ENCODE data around the gene CRELD1. TPM values are rescaled to one million over a fixed set of nuclear protein-coding genes. Genes with fewer than 3 reads are reported as not detected.

Gene CRELD1
- total RNA-seq, 4 donors from 2014 or later: 10.8 to 17.0 (median 13.8) TPM

- intact Hi-C loops (cut with DNase I): loop anchor here (10.0 kb wide), 1 partner anchor 67 kb away; no protein-coding TSS in a partner anchor
Observed at GRCh38 chr3:9947025-9947995, 13.7 kb downstream of the CRELD1 start.

GRCh38 chr3:9948586-9948985, 15.0 kb downstream of the CRELD1 start:
- intact Hi-C loops (cut with DNase I): loop anchor here (10.0 kb wide), 1 partner anchor 66 kb away; no protein-coding TSS in a partner anchor
- no peak for DNase-seq
- 90 to 93% methylated on average over 2 of the region's 3 CpGs for WGBS, 2 donors
- Histone ChIP-seq H3K4me1 (peaks cover 18 to 52% (median 20%) of the 10 kb centered on the region in 3 donors), H3K9me3 (no peaks in the 10 kb centered on the region), H3K27ac (no peak overlapping the region), H3K36me3 (peaks cover 0 to 27% (median 0%) of the 10 kb centered on the region in 3 donors), H3K4me3 (no peak overlapping the region), H3K27me3 (peaks cover 0 to 3% (median 0%) of the 10 kb centered on the region in 4 donors)
- TF ChIP-seq CTCF (IDR thresholded peaks at IDR 0.05): no peak
- no peak for TF ChIP-seq POLR2A (IDR thresholded peaks at IDR 0.05)

More at GRCh38 chr3:9947025-9947995, 13.7 kb downstream of the CRELD1 start:
- H3K27me3 ChIP-seq: peaks cover 0 to 3% (median 0%) of the 10 kb centered on the region in 4 donors
- DNase-seq: no peak
- H3K9me3 ChIP-seq: no peaks in the 10 kb centered on the region
- peak overlapping the region; percentile 42 to 75 (median 66) for H3K4me3 ChIP-seq
- H3K4me1 ChIP-seq: peaks cover 18 to 49% (median 19%) of the 10 kb centered on the region in 3 donors
- 38 to 73% methylated on average over 14 of the region's 86 CpGs for WGBS, 2 donors
- peak overlapping the region; percentile 76 to 92 (median 86) for H3K27ac ChIP-seq
- peak in 5 of 6 experiments; percentile 51 to 90 (median 75) for TF ChIP-seq CTCF (IDR thresholded peaks at IDR 0.05)
- TF ChIP-seq POLR2A (IDR thresholded peaks at IDR 0.05): no peak
- peaks cover 0 to 40% (median 2%) of the 10 kb centered on the region in 3 donors for H3K36me3 ChIP-seq

GRCh38 chr3:9949115-9949514, 15.5 kb downstream of the CRELD1 start:
- intact Hi-C loops (cut with DNase I): loop anchor here (10.0 kb wide), 1 partner anchor 66 kb away; no protein-coding TSS in a partner anchor
- Histone ChIP-seq H3K27me3 (peaks cover 0 to 3% (median 0%) of the 10 kb centered on the region in 4 donors), H3K27ac (no peak overlapping the region)

GRCh38 chr3:9949626-9950025, 16.0 kb downstream of the CRELD1 start:
- H3K27ac ChIP-seq: no peak overlapping the region
- intact Hi-C loops (cut with DNase I): loop anchor here (10.0 kb wide), 1 partner anchor 65 kb away; no protein-coding TSS in a partner anchor

More at GRCh38 chr3:9949115-9949514, 15.5 kb downstream of the CRELD1 start:
- H3K4me1 ChIP-seq: peaks cover 18 to 52% (median 20%) of the 10 kb centered on the region in 3 donors
- 90 to 94% methylated on average over 2 to 3 of the region's 7 CpGs for WGBS, 2 donors
- H3K4me3 ChIP-seq: no peak overlapping the region
- H3K36me3 ChIP-seq: peaks cover 0 to 23% (median 0%) of the 10 kb centered on the region in 3 donors
- no peak for DNase-seq
- no peaks in the 10 kb centered on the region for H3K9me3 ChIP-seq
- TF ChIP-seq POLR2A (IDR thresholded peaks at IDR 0.05) (no peak), CTCF (IDR thresholded peaks at IDR 0.05) (no peak)

More at GRCh38 chr3:9949626-9950025, 16.0 kb downstream of the CRELD1 start:
- H3K36me3 ChIP-seq: peaks cover 0 to 18% (median 0%) of the 10 kb centered on the region in 3 donors
- peaks cover 0 to 3% (median 0%) of the 10 kb centered on the region in 4 donors for H3K27me3 ChIP-seq
- H3K4me3 ChIP-seq: no peak overlapping the region
- TF ChIP-seq CTCF (IDR thresholded peaks at IDR 0.05): no peak
- TF ChIP-seq POLR2A (IDR thresholded peaks at IDR 0.05): no peak
- no peak for DNase-seq
- H3K9me3 ChIP-seq: no peaks in the 10 kb centered on the region
- H3K4me1 ChIP-seq: peaks cover 18 to 52% (median 20%) of the 10 kb centered on the region in 3 donors
- WGBS, 2 donors: 80% methylated on average over 1 of the region's 9 CpGs; no CpG with 5 or more reads in 1 of the 2 donors

All from esophagus squamous epithelium (tissue), 5 donors.